HG02840 (cell line): ENCODE data around the gene CEP192.
"Not testable (repeated sequence)": the region's sequence is repeated elsewhere in the genome, so short reads cannot be mapped to it uniquely, and the experiment has no call there.

Experiments used
- ATAC-seq: cut with Tn5 transposase; IDR thresholded peaks from one replicate; pipeline ENCODE4 v1.9.1; 2021; ENCODE audit warnings: mild to moderate bottlenecking, moderate library complexity, moderate number of reproducible peaks; ENCODE audit not compliant: unreplicated experiment, low FRiP score

The CEP192 gene

GRCh38 chr18:13095466-13095865, 104.3 kb downstream of the CEP192 start:
- no peak for ATAC-seq

DNA sequence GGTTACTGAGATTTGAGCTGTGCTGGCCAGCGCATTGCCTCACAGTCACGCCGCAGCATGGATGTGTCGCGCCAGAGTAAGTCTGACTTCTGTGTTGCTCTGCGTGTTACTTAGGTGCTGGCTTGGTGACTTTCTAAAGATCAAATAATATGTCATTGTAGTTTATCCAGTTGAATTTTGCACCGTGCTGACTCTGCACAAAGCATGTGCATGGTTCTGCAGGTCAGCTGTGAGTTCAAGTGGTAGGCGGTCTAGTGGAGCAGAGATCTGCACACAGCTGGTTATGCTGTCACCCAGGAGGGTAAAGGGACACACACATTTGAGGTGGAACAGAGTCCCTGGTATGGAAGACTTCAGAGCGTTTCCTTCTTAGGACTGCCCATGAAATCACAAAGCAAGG, 105.1 kb downstream of the CEP192 start:
- ATAC-seq = no peak

DNA sequence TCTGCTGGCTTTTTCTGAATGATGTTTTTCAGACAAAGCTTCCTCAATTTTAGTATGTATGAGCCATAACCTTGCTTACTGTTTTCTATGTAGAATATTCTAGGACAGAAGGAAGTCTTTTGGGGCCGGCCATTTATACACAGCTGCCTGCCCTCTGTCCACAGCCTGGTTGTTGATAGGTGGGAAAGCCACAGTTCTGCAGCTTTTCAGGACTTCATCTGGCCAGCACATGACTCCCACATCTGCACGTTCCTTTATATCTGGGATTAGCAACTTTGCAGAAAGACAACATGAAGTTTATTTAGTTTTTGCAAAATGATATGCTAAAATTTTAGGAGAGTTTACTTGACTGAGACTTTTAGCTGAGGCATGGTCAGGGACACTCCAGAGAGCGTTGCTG, 105.6 kb downstream of the CEP192 start:
- no peak for ATAC-seq

- ATAC-seq = not testable (repeated sequence)
Observed at GRCh38 chr18:13098104-13098503, 106.9 kb downstream of the CEP192 start.

DNA sequence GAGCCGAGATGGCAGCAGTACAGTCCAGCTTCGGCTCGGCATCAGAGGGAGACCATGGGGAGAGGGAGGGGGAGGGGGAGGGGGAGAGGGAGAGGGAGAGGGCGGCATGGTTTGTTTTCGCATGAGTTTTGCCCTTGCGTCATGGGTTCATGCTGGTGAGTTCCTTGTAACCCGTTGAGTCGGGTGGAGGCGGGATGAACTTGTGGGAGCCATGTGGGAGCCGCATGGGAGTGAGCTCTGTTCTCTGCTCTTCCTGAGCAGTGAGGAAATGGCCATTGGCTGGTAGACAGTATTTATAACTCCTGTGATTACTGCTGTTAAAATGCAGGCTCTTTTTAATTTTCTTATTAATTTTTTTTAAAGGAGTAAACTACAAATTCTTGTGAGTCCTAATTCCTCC, 108.0 kb downstream of the CEP192 start:
- no peak for ATAC-seq

DNA sequence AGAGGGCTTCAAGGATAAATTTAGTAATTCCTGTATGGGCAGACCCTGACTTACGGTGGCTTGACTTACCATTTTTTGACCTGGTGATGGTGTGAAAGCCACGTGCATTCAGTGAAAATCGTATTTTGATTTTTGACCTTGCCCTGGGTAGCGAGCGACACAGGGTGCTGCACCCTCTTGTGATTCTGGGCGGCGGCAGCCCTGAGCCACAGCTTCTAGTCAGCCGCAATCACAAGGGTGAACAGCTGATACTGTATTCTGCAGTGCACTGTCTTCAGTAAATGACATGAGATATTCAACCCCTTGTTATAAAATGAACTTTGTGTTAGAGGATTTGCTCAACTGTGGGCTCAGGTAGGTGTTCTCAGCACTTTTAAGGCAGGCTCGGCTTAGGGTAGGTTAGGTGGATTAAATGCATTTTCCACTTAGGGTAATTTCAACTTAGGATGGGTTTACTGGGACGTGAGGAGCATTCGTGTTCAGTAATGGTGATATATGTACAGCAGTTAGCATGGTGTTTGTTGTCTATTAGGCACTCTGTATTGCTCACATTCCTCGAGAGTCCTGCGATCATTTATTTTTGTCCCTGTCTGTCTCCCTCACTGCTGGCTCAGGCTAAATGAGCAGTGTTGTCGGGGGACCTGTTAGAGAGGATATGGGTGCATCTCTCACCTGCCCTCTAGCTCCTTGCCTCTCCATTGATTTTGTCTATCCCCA, 109.9 kb downstream of the CEP192 start:
- no peak for ATAC-seq

DNA sequence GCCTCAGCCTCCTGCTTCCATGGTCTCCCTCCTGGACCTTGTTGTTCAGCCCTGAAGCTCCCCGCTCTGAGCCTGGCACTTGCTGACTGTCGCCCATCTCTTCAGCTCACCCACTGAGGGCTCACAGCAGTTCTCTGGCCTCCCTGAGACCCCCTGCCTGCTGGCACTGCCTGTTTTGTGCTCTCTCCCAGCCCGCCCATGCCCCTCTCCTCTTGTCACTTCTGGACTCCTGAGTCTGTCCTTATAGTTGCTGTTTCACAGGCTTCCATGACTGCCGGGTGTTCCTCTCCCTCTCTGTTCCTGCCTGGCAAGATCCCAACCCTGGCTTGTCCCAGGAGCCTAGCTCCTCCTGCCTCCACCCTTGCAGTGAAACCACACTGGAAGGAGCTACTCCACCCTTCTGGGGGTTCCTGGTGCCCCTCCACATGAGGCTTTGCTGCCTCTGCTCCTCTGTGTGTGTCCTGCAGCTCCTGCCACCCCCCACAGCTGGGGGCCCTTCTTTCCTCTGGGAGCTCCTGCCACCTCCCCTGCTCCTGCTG, 110.6 kb downstream of the CEP192 start:
- no peak for ATAC-seq

GRCh38 chr18:13103366-13103765, 112.2 kb downstream of the CEP192 start:
- no peak for ATAC-seq

GRCh38 chr18:13105059-13105458, 113.9 kb downstream of the CEP192 start:
- ATAC-seq = no peak

DNA sequence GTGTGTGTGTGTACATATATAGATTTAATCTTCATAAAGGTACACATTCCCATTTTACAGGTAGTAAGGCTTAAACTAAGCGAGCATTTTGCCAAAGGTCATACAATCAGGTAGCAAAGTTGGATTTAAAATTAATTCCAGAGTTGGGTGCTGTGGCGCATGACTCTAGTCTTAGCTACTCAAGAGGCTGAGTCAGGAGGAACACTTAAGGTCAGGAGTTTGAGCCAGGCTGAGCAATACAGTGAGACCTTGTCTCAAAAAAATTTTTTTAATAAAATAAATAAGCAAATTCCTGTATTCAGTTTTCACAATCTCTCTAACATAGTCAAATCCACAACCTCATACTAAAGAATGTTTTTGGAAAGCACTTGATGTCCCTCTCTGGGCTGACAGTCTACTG, 115.9 kb downstream of the CEP192 start:
- no peak for ATAC-seq

GRCh38 chr18:13108330-13108729, 117.2 kb downstream of the CEP192 start:
- no peak for ATAC-seq

DNA sequence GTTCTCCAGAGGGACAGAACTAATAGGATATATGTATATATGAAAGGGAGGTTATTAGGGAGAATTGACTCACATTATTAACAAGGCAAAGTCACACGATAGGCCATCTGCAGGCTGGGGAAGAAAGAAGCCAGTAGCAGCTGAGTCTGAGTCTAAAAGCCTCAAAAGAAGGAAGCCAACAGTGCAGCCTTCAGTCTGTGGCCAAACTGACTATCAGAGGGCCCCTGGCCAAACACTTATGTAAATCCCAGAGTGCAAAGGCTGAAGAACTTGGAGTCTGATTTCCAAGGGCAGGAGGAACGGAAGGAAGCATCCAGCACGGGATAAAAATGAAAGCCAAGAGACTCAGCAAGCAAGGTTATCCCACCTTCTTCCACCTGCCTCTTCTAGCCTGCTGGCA, 119.4 kb downstream of the CEP192 start:
- ATAC-seq = no peak

DNA sequence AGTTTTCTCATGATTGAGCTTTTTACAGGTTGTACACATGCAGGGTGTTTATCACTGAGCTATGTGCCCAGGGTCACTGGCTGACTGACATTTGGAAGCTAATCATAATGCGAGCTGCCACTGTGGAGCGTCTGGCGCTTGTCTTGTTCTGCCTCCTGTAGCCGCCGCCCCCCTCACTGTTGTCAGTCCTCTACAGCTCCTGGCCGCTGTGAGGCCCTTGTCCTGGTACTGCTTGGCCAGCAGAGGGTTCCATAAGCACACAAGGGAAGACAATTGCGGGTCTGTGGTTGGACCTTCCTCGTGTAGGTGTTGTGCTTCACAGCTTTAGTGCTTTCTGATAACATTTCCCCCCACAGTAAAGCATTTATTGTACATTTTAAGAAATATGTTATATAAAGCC, 121.8 kb downstream of the CEP192 start:
- ATAC-seq = no peak

- ATAC-seq = no peak
Observed at GRCh38 chr18:13120255-13120654, 129.1 kb downstream of the CEP192 start.

DNA sequence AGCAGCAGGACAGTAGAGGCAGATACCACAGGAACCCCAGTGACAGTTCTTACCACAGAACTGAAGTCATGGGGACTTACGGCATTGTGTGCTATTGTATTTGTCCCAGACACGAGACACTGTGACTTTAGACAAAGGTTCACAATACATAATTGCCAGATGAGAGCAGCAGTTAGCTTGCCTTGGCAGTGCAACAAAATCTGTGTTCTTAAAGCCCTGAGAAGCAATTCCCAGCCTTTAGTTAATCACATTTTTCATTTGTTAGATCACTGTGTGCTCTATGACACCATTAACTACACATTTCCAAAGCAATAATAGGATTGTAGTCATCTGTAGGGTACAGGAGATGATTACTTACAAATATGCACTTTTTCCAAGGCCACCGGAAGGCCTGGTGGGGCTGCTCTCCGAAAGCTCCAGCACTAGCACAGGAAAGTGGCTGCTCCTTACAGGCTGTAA, 129.8 kb downstream of the CEP192 start:
- no peak for ATAC-seq

DNA sequence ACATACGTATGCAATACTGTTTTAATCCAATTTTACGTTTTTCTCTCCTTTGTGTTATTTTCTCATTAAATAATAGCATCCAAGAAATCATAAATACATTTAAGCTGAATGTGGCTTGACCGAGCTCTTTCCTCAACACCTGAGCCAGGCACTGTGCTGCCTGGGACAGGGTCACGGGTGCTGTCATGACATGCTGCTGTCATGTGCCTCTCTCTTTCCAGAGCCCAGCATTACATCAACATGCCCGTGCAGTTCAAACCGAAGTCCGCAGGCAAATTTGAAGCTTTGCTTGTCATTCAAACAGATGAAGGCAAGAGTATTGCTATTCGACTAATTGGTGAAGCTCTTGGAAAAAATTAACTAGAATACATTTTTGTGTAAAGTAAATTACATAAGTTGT, 133.2 kb downstream of the CEP192 start:
- ATAC-seq = no peak

DNA sequence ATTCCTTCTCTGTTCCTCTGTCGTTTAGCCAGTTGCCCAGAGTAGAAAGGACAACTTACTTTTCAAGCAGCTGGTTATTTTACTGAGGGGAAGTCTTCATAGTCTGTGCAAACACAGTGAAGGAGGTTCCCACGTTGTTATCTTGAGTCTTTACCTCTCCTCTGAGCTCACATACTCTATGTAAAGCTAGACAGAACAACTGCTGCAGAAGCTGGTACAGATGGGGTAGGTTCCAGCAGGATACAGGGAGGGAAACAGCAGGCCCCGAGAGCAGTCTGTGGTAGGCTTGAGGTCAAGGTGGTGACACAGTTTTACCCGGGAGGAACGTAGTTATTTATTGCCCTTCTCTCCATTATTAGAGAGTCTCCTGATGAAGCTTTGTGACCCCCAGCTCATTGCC, 134.0 kb downstream of the CEP192 start:
- no peak for ATAC-seq

DNA sequence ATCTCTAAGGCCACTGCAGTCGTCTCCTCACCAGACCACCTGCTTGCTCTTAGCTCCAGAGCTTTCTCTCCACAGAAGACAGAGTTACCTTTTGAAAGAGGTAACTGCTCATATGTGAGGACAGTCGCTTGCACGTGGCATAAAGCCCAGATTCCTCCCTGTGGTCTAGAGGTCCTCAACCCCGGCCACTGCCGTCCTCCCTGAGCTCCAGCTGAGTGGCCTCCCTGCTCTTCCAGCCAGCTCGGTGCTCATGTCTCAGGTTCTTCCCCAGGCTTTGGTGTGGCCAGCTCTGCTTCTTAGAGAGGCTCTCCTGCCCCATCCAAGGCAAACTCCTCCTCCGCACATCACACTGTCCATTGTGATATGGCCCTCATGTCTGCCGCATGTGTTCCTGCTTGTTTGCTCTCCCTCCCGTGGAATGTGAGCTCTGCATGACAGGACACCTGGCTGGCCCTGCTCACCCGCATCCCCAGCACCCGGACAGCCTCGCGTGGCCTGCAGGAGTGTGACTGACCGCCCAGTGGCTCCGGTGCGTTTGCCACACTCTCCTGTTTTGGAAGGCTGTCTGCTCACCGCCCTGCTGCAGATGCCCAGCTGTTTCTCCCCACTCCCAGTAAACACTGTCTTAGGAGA, 135.9 kb downstream of the CEP192 start:
- ATAC-seq = no peak

DNA sequence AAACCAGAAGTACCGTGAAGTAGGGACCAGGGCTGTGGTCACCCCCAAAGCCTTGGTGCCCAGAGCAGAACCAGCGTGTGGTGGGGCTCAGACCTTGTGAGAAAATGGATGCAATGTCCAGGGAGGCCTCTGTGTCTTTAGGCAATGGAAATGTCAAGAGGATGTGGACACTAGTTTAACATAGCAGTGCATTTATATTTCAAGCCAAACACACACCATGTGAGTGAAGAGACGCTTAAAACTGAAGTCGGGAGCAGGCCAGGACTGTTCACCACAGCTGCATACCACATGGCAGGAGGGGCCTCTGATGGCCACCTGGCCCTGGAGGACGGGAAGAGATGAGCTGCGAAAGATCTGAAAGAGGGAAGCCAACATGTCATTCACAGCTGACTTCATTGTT, 140.1 kb downstream of the CEP192 start:
- no peak for ATAC-seq

- ATAC-seq = no peak
Observed at GRCh38 chr18:13134551-13135401, 143.6 kb downstream of the CEP192 start.
